Dermis microvascular lymphatic vessel endothelial cell (primary cell): ENCODE measurements around the gene METRN. TPM values are rescaled to one million over a fixed set of nuclear protein-coding genes. Genes with fewer than 3 reads are reported as not detected.

ENCODE experiments used
- DNase-seq, 2 donors: peaks; one replicate each; pipeline versions ENCODE4 v3.0.0 to v3.0.0-alpha.2; 2010; ENCODE audit warnings: low read depth in 2 of 2
- total RNA-seq: library from RNA; depleted of rRNA; stranded (reverse); fragments of >200 nt; gene quantifications from 2 replicates; pipeline ENCODE4 v1.2.1, GENCODE V29; 2014

METRN gene
- total RNA-seq, 1 donor from 2014 or later = 41.2 TPM

GRCh38 chr16:723695-724094 is 8.8 kb downstream of the METRN start:
- no peak for DNase-seq

GRCh38 chr16:724188-725040 is 9.5 kb downstream of the METRN start:
- DNase-seq = no peak

- no peak for DNase-seq
Measured at GRCh38 chr16:725041-725376, 10.1 kb downstream of the METRN start.

GRCh38 chr16:725463-726187 is 10.7 kb downstream of the METRN start:
- no peak for DNase-seq

- DNase-seq = no peak
Measured at GRCh38 chr16:726188-726437, 11.2 kb downstream of the METRN start.

GRCh38 chr16:726438-727290 is 11.7 kb downstream of the METRN start, which contains the start of the genes CCDC78 and HAGHL:
Gene CCDC78 (minus strand): TSS chr16:726443. CDS start chr16:726367, 76 bp downstream.
Gene HAGHL (plus strand): TSS chr16:727106. CDS start chr16:727510, 404 bp downstream.
- peak in 1 of 2 donors; percentile 51 for DNase-seq

- no peak for DNase-seq
Measured at GRCh38 chr16:727291-727977, 12.5 kb downstream of the METRN start.

- peak; percentile 36 to 71 for DNase-seq
Measured at GRCh38 chr16:728131-728889, 13.4 kb downstream of the METRN start.

GRCh38 chr16:728890-729744 is 14.2 kb downstream of the METRN start:
- no peak for DNase-seq

- no peak for DNase-seq
Measured at GRCh38 chr16:729768-730665, 15.1 kb downstream of the METRN start.

GRCh38 chr16:730666-731509 is 16.0 kb downstream of the METRN start:
- DNase-seq = no peak

GRCh38 chr16:732332-732731 is 17.4 kb downstream of the METRN start:
- DNase-seq = no peak

- no peak for DNase-seq
Measured at GRCh38 chr16:732936-733335, 18.0 kb downstream of the METRN start.

GRCh38 chr16:733382-734207 is 18.7 kb downstream of the METRN start:
- DNase-seq = no peak

GRCh38 chr16:734208-734980 is 19.5 kb downstream of the METRN start:
- DNase-seq = no peak
